Measurements from ENCODE around the gene TKTL1.
"Not testable (repeated sequence)": the region's sequence is repeated elsewhere in the genome, so short reads cannot be mapped to it uniquely, and the experiment has no call there.

DNA sequence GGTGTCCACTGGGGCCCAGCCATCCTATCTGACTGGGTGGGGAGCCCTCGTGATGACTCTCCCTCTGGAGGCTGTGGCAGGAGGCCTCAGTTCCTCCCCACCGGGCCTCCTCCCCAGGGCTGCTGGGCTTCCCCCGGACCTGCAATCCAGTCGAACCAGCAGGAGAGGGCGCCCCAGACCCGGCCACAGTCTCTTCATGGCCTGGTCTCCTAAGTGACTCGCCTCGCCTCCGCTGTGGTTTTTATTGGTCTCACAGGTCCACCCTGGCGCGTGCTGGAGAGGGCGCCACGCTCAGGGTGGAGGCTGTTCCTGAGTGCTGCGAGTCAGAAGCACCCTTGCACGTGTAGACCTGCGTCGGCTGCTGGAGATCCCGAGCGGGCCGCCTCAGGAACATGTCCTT is 48.0 kb downstream of the TKTL1 start:
- TF ChIP-seq, protein P1, sequence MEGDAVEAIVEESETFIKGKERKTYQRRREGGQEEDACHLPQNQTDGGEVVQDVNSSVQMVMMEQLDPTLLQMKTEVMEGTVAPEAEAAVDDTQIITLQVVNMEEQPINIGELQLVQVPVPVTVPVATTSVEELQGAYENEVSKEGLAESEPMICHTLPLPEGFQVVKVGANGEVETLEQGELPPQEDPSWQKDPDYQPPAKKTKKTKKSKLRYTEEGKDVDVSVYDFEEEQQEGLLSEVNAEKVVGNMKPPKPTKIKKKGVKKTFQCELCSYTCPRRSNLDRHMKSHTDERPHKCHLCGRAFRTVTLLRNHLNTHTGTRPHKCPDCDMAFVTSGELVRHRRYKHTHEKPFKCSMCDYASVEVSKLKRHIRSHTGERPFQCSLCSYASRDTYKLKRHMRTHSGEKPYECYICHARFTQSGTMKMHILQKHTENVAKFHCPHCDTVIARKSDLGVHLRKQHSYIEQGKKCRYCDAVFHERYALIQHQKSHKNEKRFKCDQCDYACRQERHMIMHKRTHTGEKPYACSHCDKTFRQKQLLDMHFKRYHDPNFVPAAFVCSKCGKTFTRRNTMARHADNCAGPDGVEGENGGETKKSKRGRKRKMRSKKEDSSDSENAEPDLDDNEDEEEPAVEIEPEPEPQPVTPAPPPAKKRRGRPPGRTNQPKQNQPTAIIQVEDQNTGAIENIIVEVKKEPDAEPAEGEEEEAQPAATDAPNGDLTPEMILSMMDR (IDR thresholded peaks at IDR 0.05): not testable (repeated sequence)
- not testable (repeated sequence) for TF ChIP-seq POLR2AphosphoS5 (IDR thresholded peaks at IDR 0.05)
